Testis (tissue), 3 donors: ENCODE data around the gene LAMA5. TPM values are rescaled to one million over a fixed set of nuclear protein-coding genes. Genes with fewer than 3 reads are reported as not detected.
A peak's percentile ranks its signal among the peaks of the same experiment; 100 is the strongest.

Source experiments
- DNase-seq: peaks from one replicate; pipeline ENCODE4 v3.0.0-alpha.2; 2019
- H3K27ac ChIP-seq, 2 donors: fragments of 200-600 bp; sonication (generic); one replicate each; pipeline ENCODE4 v1.5.1; 2019
- H3K27me3 ChIP-seq: fragments of 200-600 bp; sonication (generic); one replicate; pipeline ENCODE4 v1.5.1; 2019
- H3K36me3 ChIP-seq: fragments of 200-600 bp; sonication (generic); one replicate; pipeline ENCODE4 v1.5.1; 2017; ENCODE audit warnings: low read depth; ENCODE audit errors: missing control alignments
- H3K4me1 ChIP-seq: fragments of 200-600 bp; sonication (generic); one replicate; pipeline ENCODE4 v1.5.1; 2019
- H3K4me3 ChIP-seq, 2 donors: fragments of 200-600 bp; sonication (generic); one replicate each; pipeline ENCODE4 v1.5.1; 2017 to 2019
- H3K9me3 ChIP-seq: fragments of 200-600 bp; sonication (generic); one replicate; pipeline ENCODE4 v1.5.1; 2017
- CTCF ChIP-seq, 3 experiments: fragments of 450-650 bp in 2 of 3; fragments of 200-600 bp in 1 of 3; sonication (generic) in 1 of 3; IDR thresholded peaks; one replicate each; pipeline ENCODE4 v1.5.1; 2016 to 2019; ENCODE audit warnings: antibody characterized with exemption in 3 of 3, mild to moderate bottlenecking in 2 of 3, moderate library complexity in 1 of 3
- POLR2A ChIP-seq: fragments of 450-650 bp; IDR thresholded peaks from one replicate; pipeline ENCODE4 v1.6.1; 2017; ENCODE audit warnings: antibody characterized with exemption, mild to moderate bottlenecking, moderate library complexity
- WGBS, 2 donors: methylation state at CpG; one replicate each; pipeline ENCODE4 v1.1.5; 2018; 5-methylcytosine and 5-hydroxymethylcytosine counted together
- intact Hi-C: fragments of 100-400 bp; cut with DNase I; formaldehyde crosslinking; loops from one replicate; pipeline ENCODE4 v1.15.1; 2023; ENCODE audit warnings: low total_unique reads
- polyA plus RNA-seq: library from polyadenylated mRNA; stranded (reverse); fragments of 350-450 nt; fragmentation: Illumina TruSeq; extraction: RNeasy Lipid Tissue Mini Kit (QIAGEN cat#74804); gene quantifications from one replicate; pipeline ENCODE4 v1.2.3, GENCODE V29; 2014; ENCODE audit warnings: low read depth, low replicate concordance; ENCODE audit not compliant: insufficient read depth
- total RNA-seq, 2 donors: library from RNA; depleted of rRNA; stranded (reverse); fragments of >200 nt; gene quantifications; one replicate each; pipeline ENCODE4 v1.2.3, GENCODE V29; 2016

LAMA5 gene
- total and polyA plus RNA-seq, 3 donors from 2014 or later, result 33.2 to 144 (median 121) TPM

- H3K27ac ChIP-seq, result peak overlapping the region in 1 of 2 donors; percentile 1
- no peaks in the 10 kb centered on the region for H3K9me3 ChIP-seq
- H3K4me1 ChIP-seq, result peaks cover 21% of the 10 kb centered on the region
- H3K4me3 ChIP-seq, result no peak overlapping the region
- no peak for TF ChIP-seq CTCF (IDR thresholded peaks at IDR 0.05)
- no peak for TF ChIP-seq POLR2A
- intact Hi-C loops, result no loop called here
- DNase-seq, result no peak
- no peaks in the 10 kb centered on the region for H3K36me3 ChIP-seq
- WGBS, 2 donors, result 67 to 72% methylated on average over 10 of the region's 10 CpGs
- no peaks in the 10 kb centered on the region for H3K27me3 ChIP-seq
These were observed 91.9 kb downstream of the LAMA5 start for GRCh38 chr20:62275219-62275618.

GRCh38 chr20:62274332-62274950 is 92.7 kb downstream of the LAMA5 start:
- intact Hi-C loops, result no loop called here
- peak overlapping the region in 1 of 2 donors; percentile 1 for H3K27ac ChIP-seq

GRCh38 chr20:62273416-62273815 is 93.7 kb downstream of the LAMA5 start:
- 94 to 97% methylated on average over 18 of the region's 18 CpGs for WGBS, 2 donors
- Histone ChIP-seq H3K4me3 (no peak overlapping the region), H3K4me1 (peaks cover 34% of the 10 kb centered on the region), H3K9me3 (no peaks in the 10 kb centered on the region), H3K27ac (peak overlapping the region in 1 of 2 donors; percentile 1), H3K27me3 (no peaks in the 10 kb centered on the region), H3K36me3 (no peaks in the 10 kb centered on the region)
- intact Hi-C loops, result no loop called here
- DNase-seq, result no peak
- no peak for TF ChIP-seq POLR2A
- no peak for TF ChIP-seq CTCF (IDR thresholded peaks at IDR 0.05)

More at GRCh38 chr20:62274332-62274950, 92.7 kb downstream of the LAMA5 start:
- 43 to 57% methylated on average over 13 of the region's 13 CpGs for WGBS, 2 donors
- Histone ChIP-seq H3K27me3 (no peaks in the 10 kb centered on the region), H3K36me3 (no peaks in the 10 kb centered on the region), H3K4me3 (no peak overlapping the region), H3K4me1 (peaks cover 29% of the 10 kb centered on the region), H3K9me3 (no peaks in the 10 kb centered on the region)
- peak; percentile 86 for DNase-seq
- TF ChIP-seq POLR2A, result no peak
- TF ChIP-seq CTCF (IDR thresholded peaks at IDR 0.05), result no peak

GRCh38 chr20:62272200-62272599 is 94.9 kb downstream of the LAMA5 start:
- Histone ChIP-seq H3K4me1 (peaks cover 33% of the 10 kb centered on the region), H3K27ac (no peak overlapping the region), H3K27me3 (no peaks in the 10 kb centered on the region), H3K4me3 (no peak overlapping the region), H3K36me3 (no peaks in the 10 kb centered on the region), H3K9me3 (no peaks in the 10 kb centered on the region)
- intact Hi-C loops, result no loop called here
- 89 to 96% methylated on average over 7 to 10 of the region's 10 CpGs for WGBS, 2 donors
- TF ChIP-seq POLR2A (no peak), CTCF (IDR thresholded peaks at IDR 0.05) (no peak)
- no peak for DNase-seq

GRCh38 chr20:62269871-62270270 is 97.2 kb downstream of the LAMA5 start:
- WGBS, 2 donors, result 53 to 65% methylated on average over 9 to 17 of the region's 17 CpGs
- DNase-seq, result peak; percentile 67
- H3K27me3 ChIP-seq, result no peaks in the 10 kb centered on the region
- no peaks in the 10 kb centered on the region for H3K9me3 ChIP-seq
- intact Hi-C loops, result no loop called here
- H3K4me3 ChIP-seq, result no peak overlapping the region
- H3K4me1 ChIP-seq, result peaks cover 24% of the 10 kb centered on the region
- TF ChIP-seq POLR2A (no peak), CTCF (IDR thresholded peaks at IDR 0.05) (no peak)
- H3K27ac ChIP-seq, result no peak overlapping the region
- no peaks in the 10 kb centered on the region for H3K36me3 ChIP-seq
